ENCODE results near the gene PREX1.

PREX1 gene

DNA sequence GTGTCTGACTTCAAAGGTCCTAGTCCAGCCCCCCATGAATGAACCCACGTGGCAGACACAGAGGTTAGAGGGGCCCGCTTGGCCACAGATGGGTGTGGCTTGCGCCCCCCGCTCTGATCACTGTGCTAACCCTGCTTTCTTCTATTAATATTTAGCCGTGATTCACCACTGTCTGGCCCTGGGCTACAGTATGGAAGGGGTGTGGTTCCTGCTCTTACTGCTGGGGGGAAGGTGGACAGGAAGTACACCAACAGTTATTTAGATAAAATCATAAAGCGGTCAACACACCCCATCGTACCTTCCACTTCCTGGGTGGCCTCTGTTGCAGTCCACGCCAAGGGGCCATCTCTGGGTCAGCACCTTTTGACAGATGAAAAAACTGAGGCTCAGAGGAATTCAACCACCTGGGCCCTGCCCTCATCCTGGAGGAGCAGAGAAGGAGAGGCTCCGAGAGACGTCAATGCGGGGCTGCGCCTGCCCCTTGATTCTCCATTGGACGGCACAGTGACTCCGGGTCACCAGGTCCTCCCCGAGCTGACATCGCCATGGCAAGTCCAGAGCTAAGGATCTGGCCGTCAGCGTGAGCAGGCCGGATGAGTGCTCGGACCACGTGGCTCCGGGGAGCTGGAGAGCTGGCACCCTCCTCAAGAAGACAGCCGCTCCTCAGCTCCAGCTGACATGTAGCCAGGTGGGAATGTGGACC, 206.3 kb downstream of the PREX1 start:
- no peak for DNase-seq (ENCODE audit: low read depth in 2 of 2)

DNA sequence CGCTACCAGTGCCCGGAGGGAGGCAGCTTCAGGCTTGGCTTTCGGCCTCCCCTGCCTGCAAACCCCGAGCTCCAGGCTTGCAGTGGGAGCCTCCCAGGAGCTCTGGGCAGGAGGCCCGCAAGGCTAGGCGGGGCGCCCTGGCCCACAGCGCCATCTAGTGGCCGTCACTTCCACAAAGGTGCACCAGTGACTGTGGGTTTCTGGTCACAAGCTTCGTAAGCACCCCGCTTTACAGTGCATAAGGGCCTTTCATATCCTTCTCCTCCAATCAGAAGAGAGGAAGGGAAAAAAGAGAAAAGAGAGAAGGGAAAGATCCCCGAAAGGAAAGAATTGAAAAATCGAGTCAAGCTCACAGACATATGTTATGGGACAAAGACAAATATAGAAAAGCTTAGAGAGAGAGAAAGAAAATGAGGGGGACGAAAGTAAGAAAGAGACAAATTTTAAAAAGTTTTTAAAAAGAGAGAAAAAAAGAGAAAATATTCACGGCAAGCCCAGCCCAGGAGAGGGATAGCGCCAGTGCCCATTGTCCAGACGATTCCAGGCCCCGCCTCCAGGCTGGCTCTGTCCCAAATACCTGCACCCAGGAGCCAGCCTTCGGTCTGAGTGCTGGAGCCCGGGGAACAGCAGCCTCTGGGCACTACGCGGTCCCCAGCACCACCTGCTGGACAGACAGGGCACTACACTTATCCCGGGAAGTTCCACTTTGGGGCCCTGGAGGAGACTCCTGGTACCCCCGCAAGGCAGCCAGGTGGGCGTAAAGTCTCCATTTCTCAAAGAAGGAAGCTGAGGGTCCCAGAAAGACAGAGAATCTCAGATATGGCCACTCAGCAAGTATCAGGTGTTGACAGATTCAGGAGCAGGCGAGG, 207.1 kb downstream of the PREX1 start:
- peak; percentile 62 to 68 for DNase-seq (ENCODE audit: low read depth in 2 of 2)

DNA sequence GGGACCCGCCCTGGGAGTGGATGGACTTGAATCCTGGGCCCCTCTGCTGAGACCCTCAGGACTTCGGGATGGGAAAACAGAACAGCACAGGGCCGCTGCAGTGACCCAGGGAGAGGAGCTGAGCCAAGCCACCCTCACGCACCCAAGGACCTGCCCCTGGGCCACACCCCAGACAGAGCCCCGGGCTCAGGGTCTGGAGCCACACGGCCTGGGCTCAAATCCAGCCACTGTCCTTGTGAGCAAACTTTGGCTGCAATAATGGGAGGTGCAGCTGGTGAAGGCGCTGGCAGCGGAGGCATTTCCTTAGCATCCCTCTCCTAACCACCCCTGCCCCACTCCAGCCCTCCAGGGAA, 207.7 kb downstream of the PREX1 start:
- DNase-seq (ENCODE audit: low read depth in 2 of 2): no peak

DNA sequence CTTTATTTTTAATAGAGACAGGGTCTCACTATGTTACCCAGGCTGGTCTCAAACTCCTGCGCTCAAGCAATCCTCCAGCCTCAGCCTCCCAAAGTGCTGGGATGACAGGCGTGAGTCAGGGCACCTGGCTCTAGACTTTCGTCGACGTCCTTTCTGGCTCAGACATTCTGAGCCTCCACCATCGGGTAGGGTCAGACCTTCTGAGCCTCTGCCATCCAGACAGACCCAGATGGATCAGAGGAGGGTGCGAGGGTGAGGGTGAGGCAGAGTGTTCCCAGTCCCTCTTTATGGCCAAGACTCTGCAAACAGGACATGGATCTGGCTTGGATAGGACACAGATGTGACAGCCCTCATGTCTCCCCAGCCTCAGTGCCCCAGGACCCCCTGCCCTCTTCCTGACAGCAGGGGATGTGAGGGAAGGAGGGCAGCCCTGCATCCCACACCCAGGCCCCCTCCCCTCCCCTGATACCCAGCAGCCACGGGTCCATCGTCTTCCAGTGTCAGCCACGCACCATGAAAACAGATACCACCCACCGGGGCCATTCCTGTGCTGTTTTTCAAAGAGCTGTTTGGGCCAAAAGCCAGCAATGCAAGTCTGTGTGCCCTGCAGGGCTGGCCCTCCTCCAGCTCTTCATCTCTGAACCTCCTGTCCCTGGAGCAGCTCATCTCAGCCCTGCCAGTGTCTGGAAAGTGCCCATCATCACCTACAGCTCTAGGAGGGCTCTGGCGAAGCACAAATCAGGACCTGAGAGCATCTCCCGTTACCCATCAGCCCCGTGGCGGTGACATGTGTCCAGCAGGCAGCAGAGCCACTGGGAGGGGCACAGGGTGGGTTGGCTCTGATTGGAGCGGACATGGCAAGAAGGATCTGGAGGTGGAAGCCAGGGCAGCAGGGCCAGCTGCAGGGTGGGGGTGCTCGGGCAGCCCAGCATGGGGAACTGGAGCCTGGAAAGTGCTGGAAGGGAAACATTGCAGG, 208.4 kb downstream of the PREX1 start:
- no peak for DNase-seq (ENCODE audit: low read depth in 2 of 2)

DNA sequence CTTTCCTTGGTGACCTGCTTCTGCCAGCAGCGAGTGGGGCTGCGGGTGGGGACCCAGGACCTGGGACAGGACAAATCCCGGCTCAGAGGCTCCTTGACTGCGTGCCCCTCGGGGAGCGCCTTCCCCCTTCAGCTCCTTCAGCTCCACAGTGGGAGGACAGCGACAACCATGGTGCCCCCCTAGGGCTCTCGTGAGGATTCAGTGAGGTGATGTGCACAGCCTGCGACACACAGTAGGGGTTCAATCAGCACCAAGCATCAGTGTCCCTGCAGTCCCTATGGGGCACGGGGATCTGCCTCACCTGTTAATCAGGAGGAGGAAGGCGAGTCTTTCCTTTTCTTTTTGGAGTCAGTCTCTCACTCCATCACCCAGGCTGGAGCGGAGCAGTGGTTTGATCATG, 209.2 kb downstream of the PREX1 start:
- no peak for DNase-seq (ENCODE audit: low read depth in 2 of 2)

DNA sequence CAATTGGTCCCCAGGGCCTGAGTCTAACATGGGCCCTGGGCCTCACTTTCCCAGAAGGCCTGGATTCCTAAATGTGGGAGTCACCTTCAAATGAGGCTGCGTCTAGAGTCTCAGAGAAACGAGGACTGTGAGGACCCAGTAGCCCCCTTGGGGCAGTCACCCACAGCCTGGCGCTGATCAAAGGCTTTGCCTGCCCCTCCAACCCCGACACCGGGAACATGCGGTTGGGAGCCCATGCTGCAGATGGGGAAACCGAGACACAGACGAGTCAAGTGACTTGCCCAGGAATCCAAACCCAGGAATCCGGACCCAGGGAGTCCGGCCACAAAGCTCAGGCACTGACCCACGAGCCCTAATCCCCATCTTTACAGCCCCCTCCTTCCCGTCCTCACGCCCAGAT, 209.7 kb downstream of the PREX1 start:
- DNase-seq (ENCODE audit: low read depth in 2 of 2): no peak

- DNase-seq (ENCODE audit: low read depth in 2 of 2): no peak
Measured at GRCh38 chr20:48617481-48617880, 210.3 kb downstream of the PREX1 start.

DNA sequence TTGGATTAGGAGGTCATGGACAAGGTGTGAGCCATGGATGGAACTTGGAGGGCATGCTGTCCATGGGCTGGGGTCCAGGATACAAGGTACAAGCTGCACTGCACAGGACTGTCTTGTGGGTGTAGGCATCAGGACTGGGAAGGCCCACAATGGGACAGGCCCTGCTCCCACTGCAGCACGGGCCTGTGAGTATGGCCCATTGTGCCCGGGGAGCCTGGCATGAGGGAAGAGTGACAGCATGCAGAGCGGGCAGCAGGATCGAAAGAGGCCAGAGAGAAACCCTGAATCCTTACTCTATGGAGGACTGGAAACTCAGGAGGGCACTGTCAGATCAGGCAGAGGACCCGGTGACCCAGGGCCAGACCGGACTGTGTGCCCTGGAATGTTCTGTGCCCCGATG, 211.3 kb downstream of the PREX1 start:
- no peak for DNase-seq (ENCODE audit: low read depth in 2 of 2)

- DNase-seq (ENCODE audit: low read depth in 2 of 2): no peak
Measured at GRCh38 chr20:48615871-48616270, 211.9 kb downstream of the PREX1 start.

DNA sequence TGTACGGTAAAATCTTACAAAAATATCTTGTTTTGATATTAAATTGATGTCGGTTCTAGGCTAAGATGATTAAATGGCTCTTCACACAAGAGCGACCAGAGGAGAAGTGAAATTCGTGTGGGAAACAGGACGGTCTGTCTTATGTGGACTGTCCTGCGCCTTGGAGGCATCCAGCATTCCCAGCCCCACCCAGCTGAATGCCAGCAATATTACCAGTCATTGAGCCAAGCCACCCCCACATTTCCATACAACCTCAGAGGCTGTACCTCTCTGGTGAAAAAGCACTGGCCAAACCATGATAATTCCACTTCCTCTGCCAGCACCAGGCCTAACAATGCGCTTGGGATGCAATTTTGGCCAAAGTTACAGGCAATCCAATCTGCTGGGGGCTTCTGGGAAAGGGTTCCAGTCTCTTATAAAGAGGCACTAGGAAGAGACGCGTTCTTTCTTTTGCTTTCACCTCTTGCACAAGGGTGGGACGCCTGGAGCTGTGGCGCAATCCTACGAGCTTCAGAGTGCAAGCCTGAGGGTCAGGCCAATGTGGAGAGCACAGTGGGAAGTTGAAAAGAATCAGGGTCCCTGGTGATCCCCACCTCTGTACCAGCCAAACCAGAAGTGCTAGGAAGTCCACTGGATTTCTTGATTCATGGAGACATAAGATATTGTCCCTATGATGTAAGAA, 213.1 kb downstream of the PREX1 start:
- no peak for DNase-seq (ENCODE audit: low read depth in 2 of 2)

GRCh38 chr20:48613926-48614325, 213.9 kb downstream of the PREX1 start:
- DNase-seq (ENCODE audit: low read depth in 2 of 2): no peak

GRCh38 chr20:48612335-48612734, 215.5 kb downstream of the PREX1 start:
- DNase-seq (ENCODE audit: low read depth in 2 of 2): no peak

- DNase-seq (ENCODE audit: low read depth in 2 of 2): no peak
Measured at GRCh38 chr20:48610996-48611395, 216.8 kb downstream of the PREX1 start.

DNA sequence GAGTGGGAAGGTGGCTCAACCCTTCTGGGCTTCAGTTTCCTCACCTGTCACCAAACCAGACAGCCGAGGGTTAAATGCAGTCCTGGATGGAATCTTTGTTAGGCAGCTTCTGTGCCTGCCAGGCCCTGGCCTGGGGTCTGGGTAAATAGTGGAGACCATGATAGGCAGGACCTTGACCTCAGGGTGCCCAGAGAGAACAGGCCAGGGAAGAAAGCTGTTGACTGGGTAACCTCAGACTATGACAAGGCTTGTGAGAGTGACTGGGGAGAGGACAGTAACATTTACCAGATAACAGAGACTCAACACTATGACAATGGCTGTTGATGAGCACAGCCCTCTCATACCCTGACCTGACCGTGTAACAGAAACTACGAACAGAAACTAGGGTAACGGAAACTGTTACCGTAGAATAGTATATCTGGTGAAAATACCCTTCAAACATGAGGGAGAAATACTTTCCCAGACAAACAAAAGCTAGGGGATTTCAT, 218.3 kb downstream of the PREX1 start:
- DNase-seq (ENCODE audit: low read depth in 2 of 2): no peak

- no peak for DNase-seq (ENCODE audit: low read depth in 2 of 2)
Measured at GRCh38 chr20:48608756-48609155, 219.0 kb downstream of the PREX1 start.

DNA sequence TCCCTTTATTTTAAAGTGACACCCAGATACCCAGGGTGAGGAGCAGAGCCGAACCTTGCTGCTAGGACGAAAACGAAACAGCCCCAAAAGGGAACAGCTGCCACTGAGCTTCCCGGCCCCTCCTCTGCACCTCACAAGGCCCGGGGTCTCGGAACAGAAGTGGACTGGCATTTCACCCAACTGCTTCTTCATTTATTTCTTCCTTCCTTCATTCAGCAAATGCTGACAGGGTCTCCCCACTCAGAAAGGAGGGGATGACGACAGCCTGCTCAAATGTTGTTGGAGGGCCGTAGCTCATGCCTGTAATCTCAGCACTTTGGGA, 220.3 kb downstream of the PREX1 start:
- DNase-seq (ENCODE audit: low read depth in 2 of 2): no peak

- no peak for DNase-seq (ENCODE audit: low read depth in 2 of 2)
Measured at GRCh38 chr20:48606841-48607543, 220.8 kb downstream of the PREX1 start.

- no peak for DNase-seq (ENCODE audit: low read depth in 2 of 2)
Measured at GRCh38 chr20:48606172-48606840, 221.5 kb downstream of the PREX1 start.

DNA sequence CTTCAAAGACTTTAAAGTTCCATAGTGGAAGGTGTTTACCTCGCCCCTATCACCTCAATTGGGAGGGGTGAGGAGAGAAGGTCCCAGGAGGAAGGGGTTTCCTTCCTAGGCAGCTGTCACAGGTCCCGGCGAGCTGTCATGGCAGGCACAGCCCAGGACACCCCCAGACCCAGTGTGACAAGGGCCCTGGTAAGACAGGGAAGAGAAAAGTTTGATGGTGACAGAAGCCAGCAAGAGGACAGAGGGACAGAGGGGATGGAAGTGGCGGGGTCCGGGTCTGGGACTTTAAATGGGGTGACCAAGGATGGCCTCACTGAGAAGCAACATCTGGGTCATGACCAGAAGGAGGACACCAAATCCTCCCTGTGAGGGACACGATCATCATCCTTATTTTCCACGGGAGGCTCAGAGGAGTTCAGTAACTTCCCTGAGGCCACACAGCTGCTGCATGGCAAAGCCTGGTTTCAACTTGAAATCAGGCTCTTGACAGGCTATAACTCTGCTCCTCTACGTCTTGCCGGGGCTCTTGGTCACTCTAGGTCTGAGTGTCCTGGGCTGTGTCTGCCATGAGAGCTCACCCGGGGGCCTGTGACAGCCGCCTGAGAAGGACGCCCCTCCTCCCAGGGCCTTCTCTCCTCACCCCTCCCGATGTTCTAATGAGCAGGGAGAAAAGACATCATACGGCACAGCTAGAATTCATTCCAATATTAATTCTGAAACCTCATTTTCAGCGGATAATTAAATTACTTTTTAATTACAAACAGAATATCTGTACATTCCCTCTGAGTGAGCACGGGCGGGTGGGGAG, 222.2 kb downstream of the PREX1 start:
- DNase-seq (ENCODE audit: low read depth in 2 of 2): no peak

DNA sequence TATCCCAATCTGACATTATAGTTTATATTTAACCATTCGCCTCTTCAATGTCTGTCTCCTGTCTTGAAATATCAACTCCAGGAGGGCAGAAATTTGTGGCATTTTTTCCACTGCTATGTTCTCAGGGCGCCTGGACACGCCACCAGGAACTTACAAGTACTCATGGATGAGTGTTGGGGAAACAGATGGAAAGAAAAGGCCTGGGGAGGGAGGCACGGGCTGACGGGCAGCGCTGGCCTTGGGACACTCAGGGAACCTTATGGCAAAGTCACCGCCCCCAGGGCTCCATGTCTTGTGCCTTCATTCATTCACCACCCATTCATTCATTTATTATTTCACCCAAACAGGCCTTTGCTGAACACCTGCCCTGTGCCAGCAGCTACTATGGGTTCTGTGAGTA, 222.9 kb downstream of the PREX1 start:
- DNase-seq (ENCODE audit: low read depth in 2 of 2): no peak

Measured in stimulated activated CD8-positive, alpha-beta memory T cell treated with anti-CD3 and anti-CD28 coated beads, Interleukin-2, amount 100 ng/mL, for 48 hours (primary cell).